GM13977 (cell line): ENCODE results near the gene CYP2A7.
"Not testable (repeated sequence)": the region's sequence is repeated elsewhere in the genome, so short reads cannot be mapped to it uniquely, and the experiment has no call there.

ENCODE experiments used
- DNase-seq: peaks from one replicate; pipeline ENCODE4 v3.0.0; 2012; ENCODE audit warnings: low spot score
- in situ Hi-C: fragments of 300-500 bp; cut with MboI; formaldehyde crosslinking; loops from one replicate; pipeline ENCODE4 v1.12.0; 2022; ENCODE audit warnings: low sequenced_read_pairs, low pct_unique_long_range_greater_than_20kb, mixed read lengths, inconsistent platforms; ENCODE audit not compliant: unreplicated experiment
- TF ChIP-seq, protein P1 (sequence below): IDR thresholded peaks from 2 replicates; pipeline ENCODE4 v1.5.1; 2012; ENCODE audit warnings: mild to moderate bottlenecking, control low read depth; ENCODE audit not compliant: insufficient read depth; ENCODE audit errors: extremely low read depth, missing control alignments

The CYP2A7 gene

DNA sequence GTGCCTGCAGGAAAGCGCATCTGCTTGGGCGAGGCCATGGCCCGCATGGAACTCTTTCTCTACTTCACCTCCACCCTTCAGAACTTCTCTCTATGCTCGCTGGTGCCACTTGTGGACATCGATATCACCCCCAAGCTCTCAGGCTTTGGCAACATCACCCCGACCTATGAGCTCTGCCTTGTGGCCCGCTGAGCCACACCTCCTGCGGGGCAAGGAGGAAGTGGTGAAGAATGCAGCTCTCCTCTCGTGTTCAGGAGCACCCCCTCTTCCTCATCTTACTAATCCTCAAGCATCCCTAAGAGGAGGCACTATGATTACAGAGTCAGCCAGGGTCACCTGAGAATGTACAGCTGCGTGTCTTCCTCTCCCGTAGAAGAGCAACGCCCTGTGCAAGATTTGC lies 17.9 kb upstream of the CYP2A7 start:
- in situ Hi-C loops, DNase-seq: not testable (repeated sequence)

DNA sequence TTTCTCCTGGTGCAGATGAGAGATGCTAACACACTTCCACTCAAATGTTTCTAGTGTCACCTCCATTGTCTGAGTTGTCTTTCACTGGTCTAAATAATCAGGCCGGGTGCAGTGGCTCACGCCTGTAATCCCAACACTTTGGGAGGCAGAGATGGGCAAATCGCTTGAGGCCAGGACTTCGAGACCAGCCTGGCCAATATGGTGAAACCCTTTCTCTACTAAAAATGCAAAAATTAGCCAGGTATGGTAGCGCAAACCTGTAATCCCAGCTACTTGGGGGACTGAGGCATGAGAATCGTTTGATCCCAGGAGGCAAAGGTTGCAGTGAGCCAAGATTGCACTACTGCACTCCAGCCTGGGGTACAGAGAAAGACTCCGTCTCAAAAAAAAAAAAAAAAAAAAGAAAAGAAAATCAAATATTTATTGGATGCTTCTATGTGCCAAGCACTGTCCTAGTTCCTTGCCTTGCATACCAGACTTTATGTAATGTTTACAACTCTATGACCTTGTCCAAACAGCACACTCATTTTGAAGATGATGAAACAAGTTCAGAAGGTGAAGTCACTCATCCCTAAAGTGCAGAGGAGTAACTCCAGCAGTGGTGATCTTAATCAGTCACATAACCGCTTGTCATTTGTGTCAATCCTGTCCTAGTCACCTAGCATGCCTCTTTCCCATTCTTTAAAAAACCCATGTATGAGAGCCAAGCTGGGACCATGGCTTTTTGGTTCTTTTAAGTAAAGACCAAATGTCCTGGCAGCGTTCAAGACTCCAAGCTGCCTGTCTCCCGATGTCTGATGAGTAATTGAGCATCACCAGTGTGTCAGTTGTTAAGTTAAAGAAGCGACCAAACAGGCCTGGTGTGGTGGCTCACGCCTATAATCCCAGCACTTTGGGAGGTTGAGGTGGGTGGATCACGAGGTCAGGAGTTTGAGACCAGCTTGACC lies 15.1 kb upstream of the CYP2A7 start:
- in situ Hi-C loops, DNase-seq: not testable (repeated sequence)

DNA sequence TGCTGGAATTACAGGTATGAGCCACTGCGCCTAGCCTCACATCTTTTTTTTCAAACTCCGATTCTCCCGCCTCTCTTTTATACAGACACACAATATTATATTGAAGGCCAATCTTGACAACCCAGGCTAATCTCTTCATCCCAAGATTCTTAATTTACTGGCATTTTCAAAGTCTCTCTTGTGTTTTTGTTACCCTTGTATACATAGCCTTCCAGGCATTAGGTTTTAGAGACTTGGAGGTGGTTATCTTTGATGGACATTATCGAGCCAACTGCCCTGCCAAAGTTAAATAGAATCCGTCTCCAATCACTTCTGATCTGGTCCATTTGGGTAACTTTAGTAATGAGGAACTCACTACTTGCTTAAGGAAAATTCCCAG lies 14.4 kb upstream of the CYP2A7 start:
- no peak for DNase-seq
- TF ChIP-seq, protein P1, sequence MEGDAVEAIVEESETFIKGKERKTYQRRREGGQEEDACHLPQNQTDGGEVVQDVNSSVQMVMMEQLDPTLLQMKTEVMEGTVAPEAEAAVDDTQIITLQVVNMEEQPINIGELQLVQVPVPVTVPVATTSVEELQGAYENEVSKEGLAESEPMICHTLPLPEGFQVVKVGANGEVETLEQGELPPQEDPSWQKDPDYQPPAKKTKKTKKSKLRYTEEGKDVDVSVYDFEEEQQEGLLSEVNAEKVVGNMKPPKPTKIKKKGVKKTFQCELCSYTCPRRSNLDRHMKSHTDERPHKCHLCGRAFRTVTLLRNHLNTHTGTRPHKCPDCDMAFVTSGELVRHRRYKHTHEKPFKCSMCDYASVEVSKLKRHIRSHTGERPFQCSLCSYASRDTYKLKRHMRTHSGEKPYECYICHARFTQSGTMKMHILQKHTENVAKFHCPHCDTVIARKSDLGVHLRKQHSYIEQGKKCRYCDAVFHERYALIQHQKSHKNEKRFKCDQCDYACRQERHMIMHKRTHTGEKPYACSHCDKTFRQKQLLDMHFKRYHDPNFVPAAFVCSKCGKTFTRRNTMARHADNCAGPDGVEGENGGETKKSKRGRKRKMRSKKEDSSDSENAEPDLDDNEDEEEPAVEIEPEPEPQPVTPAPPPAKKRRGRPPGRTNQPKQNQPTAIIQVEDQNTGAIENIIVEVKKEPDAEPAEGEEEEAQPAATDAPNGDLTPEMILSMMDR, result no peak
- in situ Hi-C loops, result no loop called here

DNA sequence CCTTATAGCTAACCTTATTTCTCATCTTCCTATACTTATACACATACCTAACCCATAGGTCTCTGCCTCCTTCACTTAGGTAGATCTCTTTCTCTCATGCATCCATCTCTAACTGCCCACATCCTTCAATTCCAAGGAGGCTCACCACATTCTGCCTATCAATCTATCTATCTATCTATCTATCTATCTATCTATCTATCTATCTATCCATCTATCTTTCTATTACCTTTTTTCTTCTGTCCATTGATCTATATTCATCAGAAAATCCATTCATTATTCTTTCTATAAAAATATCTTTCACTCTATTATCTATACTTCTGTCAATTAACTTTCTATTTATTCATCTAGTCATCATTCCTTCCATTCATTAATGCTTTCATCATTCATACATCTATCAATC lies 11.1 kb upstream of the CYP2A7 start:
- in situ Hi-C loops, result no loop called here
- no peak for DNase-seq
- TF ChIP-seq, protein P1, result no peak

DNA sequence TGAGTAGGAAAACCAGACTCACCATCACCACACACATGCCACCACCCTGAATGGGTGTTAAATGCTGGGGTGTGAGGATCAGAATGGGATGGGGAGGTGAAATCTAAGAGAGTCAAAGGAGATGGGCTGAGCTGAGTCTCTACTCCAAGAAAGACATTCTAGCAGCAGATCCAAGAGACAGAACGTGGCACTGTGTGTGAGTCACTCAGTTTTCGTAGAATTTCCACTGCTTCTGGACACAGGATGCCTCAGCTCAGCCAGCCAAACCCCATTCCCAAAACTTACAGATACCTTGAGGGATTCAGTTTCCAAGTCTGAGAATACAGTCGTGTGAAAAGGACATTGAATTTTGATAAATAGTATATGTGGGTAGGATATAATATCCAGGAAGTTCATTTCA lies 7.3 kb upstream of the CYP2A7 start:
- in situ Hi-C loops, result no loop called here

DNA sequence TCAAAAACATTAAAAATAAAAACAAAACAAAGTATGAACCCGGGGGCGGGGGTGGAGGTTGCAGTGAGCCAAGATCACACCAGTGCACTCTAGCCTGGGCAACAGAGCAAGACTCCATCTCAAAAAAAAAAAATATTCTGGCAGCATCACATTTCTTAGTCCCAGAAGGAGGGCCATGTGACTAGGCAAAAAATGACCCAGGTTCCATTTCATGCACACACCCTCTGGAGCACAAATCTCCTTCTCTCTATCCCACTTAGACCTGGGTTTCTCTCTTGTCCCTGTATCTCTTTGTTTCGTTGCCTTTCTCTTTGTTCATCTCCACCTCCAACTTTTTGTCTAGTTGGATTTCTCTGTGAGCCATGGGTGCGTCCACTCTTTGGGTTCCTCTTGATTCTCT lies 6.2 kb upstream of the CYP2A7 start:
- TF ChIP-seq, protein P1, result no peak
- in situ Hi-C loops, result no loop called here
- DNase-seq, result no peak

More for the DNA sequence above, 7.3 kb upstream of the CYP2A7 start:
- DNase-seq, result no peak
- TF ChIP-seq, protein P1, result no peak

DNA sequence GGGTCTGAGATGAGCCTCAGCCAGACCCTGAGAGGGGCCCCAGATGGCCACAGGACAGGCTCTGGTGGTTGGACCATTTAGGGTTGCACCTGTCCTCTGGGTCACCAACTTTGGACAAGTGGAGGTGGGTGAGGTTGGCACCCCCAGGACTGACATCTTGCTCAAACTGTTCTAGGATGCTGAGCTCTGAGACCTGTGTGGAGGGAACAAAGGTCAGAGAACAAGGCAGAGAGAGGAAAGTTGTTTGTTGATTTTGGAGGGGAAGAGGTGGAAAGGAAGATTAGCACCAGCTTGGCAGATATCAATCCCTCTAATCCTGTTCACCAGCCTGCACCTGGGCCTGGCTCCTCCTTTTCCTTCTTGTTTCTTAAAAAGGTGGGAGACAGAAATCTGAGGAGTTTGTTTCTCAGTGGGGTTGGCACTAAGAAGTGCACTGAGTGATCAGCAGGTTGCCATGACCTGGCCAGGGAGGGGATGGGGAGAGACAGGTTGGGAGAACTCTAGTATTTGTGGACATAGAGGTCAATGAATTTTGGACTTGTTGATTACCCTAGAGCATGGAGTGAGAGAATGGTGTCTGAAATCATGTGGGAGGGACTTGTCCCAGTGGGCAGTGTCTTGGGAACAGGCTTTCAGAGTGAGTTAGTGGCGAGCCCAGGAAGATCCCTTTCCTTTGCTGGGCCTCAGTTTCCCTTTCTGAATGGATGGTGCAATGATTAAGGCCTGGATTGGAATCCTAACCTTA lies 2.3 kb upstream of the CYP2A7 start:
- DNase-seq, in situ Hi-C loops: not testable (repeated sequence)

DNA sequence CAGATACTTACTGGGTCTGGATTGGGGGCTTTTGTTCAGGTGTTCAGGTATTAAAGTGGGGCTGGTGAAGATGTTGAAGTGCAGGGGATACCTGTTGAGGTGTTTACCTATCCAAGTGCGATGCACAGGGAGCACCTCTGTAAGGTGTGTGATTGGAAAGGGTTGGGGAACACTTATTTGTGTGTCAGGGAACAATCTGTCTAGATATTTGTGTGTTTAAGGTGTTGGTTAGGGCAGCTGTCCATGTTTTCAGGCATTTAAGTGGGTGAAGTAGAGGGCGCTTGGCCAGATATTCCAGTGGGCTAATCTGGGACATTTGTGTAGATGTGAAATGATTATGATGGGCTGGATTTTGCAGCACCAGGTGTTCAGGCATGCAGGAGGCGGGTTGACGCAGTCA lies 2.7 kb downstream of the CYP2A7 start:
- in situ Hi-C loops, DNase-seq: not testable (repeated sequence)

DNA sequence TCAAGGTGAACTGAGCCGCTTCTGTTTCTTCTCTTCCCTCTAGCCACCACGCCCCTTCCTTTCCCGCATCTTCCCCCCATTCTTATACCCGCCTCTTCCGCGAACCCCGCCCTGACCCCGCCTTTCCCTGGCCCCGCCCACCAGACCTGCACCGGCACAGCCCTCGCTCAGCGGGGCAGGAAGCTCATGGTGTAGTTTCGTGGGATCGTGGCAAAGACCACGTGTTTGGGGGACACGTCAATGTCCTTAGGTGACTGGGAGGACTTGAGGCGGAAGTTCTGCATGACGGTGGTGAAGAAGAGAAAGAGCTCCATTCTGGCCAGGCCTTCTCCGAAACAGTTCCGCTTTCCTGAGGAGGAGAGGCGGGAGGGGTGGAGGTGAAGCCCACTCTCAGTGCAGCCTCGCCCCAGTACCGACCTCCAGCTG lies 6.5 kb downstream of the CYP2A7 start:
- in situ Hi-C loops, result not testable (repeated sequence)
- DNase-seq, result peak; percentile 43

DNA sequence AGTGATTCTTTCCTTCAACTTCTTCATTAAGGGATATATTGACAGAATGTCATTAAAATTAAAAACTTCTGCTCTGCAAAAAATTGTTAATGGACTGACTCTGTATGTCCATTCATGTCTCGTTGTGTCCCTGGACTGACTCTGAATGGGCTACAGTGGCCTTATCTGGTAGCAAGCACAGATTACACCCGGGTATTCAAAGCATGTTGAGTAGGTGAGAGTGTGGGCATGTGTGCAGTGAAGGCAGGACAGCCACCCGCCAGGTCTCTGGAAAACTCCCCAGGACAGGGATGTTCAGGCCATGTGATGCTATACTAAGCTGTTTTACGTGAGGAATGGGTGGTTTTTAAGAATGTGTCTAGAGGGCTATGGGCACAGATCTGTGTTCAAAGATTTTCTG lies 7.2 kb downstream of the CYP2A7 start:
- in situ Hi-C loops, result not testable (repeated sequence)

DNA sequence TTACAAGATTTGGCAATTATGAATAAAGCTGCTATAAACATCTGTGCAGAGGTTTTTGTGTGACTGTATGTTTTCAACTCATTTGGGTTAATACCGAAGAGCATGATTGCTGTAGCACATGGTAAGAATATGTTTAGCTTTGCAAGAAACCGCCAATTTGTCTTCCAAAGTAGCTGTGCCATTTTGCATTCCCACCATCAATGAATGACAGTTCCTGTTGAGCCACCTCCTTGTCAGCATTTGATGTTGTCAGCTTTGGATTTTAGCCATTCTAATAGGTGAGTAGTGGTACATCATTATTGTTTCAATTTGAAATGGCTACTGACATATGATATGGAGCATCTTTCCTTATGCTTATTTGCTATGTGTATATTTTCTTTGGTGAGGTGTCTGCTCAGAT lies 8.2 kb downstream of the CYP2A7 start:
- DNase-seq, in situ Hi-C loops: not testable (repeated sequence)

More for the DNA sequence above, 7.2 kb downstream of the CYP2A7 start:
- DNase-seq, result not testable (repeated sequence)
